Endodermal cell (in vitro differentiated cells): ENCODE results near the gene TBCEL. TPM values are rescaled to one million over a fixed set of nuclear protein-coding genes. Genes with fewer than 3 reads are reported as not detected.
"Not testable (repeated sequence)": the region's sequence is repeated elsewhere in the genome, so short reads cannot be mapped to it uniquely, and the experiment has no call there.

Experiments
- DNase-seq: peaks from one replicate; pipeline ENCODE4 v3.0.0-alpha.2; 2017
- H3K27ac ChIP-seq: 2 replicates; pipeline ENCODE4 v1.5.1; 2013; ENCODE audit warnings: mild to moderate bottlenecking, low read depth, low read length, moderate library complexity
- H3K27me3 ChIP-seq: 2 replicates; pipeline ENCODE4 v1.6.1; 2013; ENCODE audit warnings: mild to moderate bottlenecking, low read length, moderate library complexity; ENCODE audit not compliant: insufficient read depth, control insufficient read depth, poor library complexity, severe bottlenecking
- H3K36me3 ChIP-seq: 2 replicates; pipeline ENCODE4 v1.7.0; 2013; ENCODE audit warnings: mild to moderate bottlenecking, low read length, moderate library complexity; ENCODE audit not compliant: control insufficient read depth, insufficient read depth
- H3K4me1 ChIP-seq: one replicate; pipeline ENCODE4 v1.7.0; 2013; ENCODE audit warnings: low read length; ENCODE audit not compliant: control insufficient read depth, insufficient read depth
- H3K4me3 ChIP-seq: 2 replicates; pipeline ENCODE4 v1.5.1; 2013; ENCODE audit warnings: mild to moderate bottlenecking, low read length, moderate library complexity
- H3K9ac ChIP-seq: 2 replicates; pipeline ENCODE4 v1.6.1; 2013; ENCODE audit warnings: mild to moderate bottlenecking, low read length, moderate library complexity; ENCODE audit not compliant: poor library complexity, severe bottlenecking; ENCODE audit errors: extremely low read depth
- H3K9me3 ChIP-seq: 2 replicates; pipeline ENCODE4 v1.6.1; 2013; ENCODE audit warnings: mild to moderate bottlenecking, low read length, moderate library complexity; ENCODE audit not compliant: control insufficient read depth
- H3K27ac Mint-ChIP-seq: 2 replicates; pipeline ENCODE4 v1.8.0; 2020; ENCODE audit warnings: mixed read lengths
- H3K27me3 Mint-ChIP-seq: 2 replicates; pipeline ENCODE4 v1.8.0; 2021; ENCODE audit warnings: mild to moderate bottlenecking, mixed read lengths; ENCODE audit not compliant: insufficient read depth
- H3K36me3 Mint-ChIP-seq: 2 replicates; pipeline ENCODE4 v1.8.0; 2020; ENCODE audit warnings: low read depth, mixed read lengths
- H3K4me1 Mint-ChIP-seq: 2 replicates; pipeline ENCODE4 v1.8.0; 2020; ENCODE audit warnings: mixed read lengths
- H3K4me3 Mint-ChIP-seq: 2 replicates; pipeline ENCODE4 v1.8.0; 2020; ENCODE audit warnings: mild to moderate bottlenecking, moderate library complexity, mixed read lengths
- H3K9me3 Mint-ChIP-seq: 2 replicates; pipeline ENCODE4 v1.8.0; 2020; ENCODE audit warnings: mild to moderate bottlenecking, mixed read lengths
- WGBS, 2 experiments: methylation state at CpG; one replicate each; pipeline versions ENCODE4 v1.1.5 to v1.1.7; 2013; ENCODE audit warnings: missing lambda C conversion rate in 2 of 2, mixed read lengths in 1 of 2; ENCODE audit not compliant: insufficient coverage in 1 of 2, insufficient read length in 1 of 2; 5-methylcytosine and 5-hydroxymethylcytosine counted together
- total RNA-seq, 2 donors: library from RNA; stranded (reverse); fragmentation: NEBNext Ultra II Directional in 1 of 2; extraction: Animal tissue kit (Norgen Biotek cat#: 25700) in 1 of 2; gene quantifications; 2 replicates in 1 of 2; 3 replicates in 1 of 2; pipeline ENCODE4 v1.2.1, GENCODE V29; 2021
- TF ChIP-seq, protein P1 (sequence below): fragments of 200-600 bp; sonication (generic); conservative IDR thresholded peaks from 2 replicates; pipeline ENCODE4 v1.5.0; 2021; ENCODE audit warnings: antibody characterized with exemption, mild to moderate bottlenecking

Gene TBCEL
- total RNA-seq, 2 donors from 2014 or later = 23.5 to 26.1 TPM

DNA sequence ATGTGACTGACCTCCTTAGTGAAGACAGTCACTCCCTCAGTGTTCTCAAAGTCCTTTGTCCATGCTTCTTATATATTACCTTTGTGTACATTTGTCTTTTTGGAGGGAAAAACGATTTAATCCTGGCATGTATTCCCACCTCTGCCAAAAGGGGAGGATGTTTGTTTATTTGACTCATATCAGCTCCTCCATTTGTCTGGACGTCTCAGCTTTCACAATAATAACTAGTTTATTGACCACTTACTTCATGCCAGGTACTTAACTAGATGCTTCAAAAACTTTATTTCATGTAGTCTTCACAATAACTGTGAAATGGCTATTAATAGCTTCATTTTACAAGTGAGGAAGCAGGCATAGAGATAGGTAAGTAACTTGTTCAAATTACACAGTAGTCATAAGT lies 5.3 kb downstream of the TBCEL start:
- no peaks in the 10 kb centered on the region for H3K4me1 ChIP-seq
- H3K36me3 ChIP-seq = no peaks in the 10 kb centered on the region
- DNase-seq = no peak
- Mint-ChIP-seq H3K36me3 (peaks cover 4% of the 10 kb centered on the region), H3K27ac (no peak overlapping the region), H3K27me3 (no peaks in the 10 kb centered on the region), H3K4me3 (no peak overlapping the region), H3K4me1 (peaks cover 15% of the 10 kb centered on the region), H3K9me3 (no peaks in the 10 kb centered on the region)
- H3K27me3 ChIP-seq = no peaks in the 10 kb centered on the region
- WGBS, 2 experiments = 90% methylated on average over 2 of the region's 2 CpGs; no CpG with 5 or more reads in 1 of the 2 experiments
- no peak overlapping the region for H3K9ac ChIP-seq
- H3K4me3 ChIP-seq = no peak overlapping the region
- TF ChIP-seq, protein P1, sequence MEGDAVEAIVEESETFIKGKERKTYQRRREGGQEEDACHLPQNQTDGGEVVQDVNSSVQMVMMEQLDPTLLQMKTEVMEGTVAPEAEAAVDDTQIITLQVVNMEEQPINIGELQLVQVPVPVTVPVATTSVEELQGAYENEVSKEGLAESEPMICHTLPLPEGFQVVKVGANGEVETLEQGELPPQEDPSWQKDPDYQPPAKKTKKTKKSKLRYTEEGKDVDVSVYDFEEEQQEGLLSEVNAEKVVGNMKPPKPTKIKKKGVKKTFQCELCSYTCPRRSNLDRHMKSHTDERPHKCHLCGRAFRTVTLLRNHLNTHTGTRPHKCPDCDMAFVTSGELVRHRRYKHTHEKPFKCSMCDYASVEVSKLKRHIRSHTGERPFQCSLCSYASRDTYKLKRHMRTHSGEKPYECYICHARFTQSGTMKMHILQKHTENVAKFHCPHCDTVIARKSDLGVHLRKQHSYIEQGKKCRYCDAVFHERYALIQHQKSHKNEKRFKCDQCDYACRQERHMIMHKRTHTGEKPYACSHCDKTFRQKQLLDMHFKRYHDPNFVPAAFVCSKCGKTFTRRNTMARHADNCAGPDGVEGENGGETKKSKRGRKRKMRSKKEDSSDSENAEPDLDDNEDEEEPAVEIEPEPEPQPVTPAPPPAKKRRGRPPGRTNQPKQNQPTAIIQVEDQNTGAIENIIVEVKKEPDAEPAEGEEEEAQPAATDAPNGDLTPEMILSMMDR = no peak
- H3K27ac ChIP-seq = no peak overlapping the region
- no peaks in the 10 kb centered on the region for H3K9me3 ChIP-seq

DNA sequence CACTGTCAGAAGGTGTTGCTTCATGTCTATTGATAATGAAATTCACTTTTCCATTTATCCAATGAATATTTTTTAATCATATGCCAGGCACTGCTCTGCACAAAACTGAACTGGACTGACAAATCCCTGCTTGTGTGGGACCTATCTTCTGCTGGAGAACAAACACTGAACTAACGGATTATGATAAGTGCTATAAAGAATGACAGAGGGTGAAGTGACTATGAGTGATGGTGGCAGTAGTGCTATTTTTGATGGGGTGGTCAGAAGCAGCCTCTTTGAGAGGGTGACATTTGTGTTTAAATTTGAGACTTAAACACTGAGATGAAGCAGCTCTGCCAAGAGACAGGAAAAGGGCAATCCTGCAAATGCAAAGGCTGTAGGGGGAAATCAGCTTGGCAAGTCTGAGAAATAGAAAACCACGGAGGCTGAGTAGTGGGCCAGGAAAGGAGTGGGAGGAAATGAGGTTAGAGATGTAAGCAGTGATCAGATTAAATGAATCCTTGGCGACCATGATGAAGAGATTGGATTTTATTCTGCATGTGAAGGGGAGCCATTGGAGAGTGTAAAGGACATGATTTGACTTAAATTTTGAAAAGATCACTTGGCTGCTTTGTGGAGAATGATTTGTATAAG lies 6.0 kb downstream of the TBCEL start:
- no peaks in the 10 kb centered on the region for H3K9me3 ChIP-seq
- no peaks in the 10 kb centered on the region for H3K9me3 Mint-ChIP-seq
- H3K4me3 ChIP-seq = no peak overlapping the region
- no peaks in the 10 kb centered on the region for H3K4me1 ChIP-seq
- TF ChIP-seq, protein P1 = no peak
- no peak overlapping the region for H3K27ac ChIP-seq
- H3K4me3 Mint-ChIP-seq = no peak overlapping the region
- WGBS, 2 experiments = 94 to 98% methylated on average over 3 of the region's 3 CpGs
- no peak for DNase-seq
- H3K4me1 Mint-ChIP-seq = peaks cover 14% of the 10 kb centered on the region
- peaks cover 4% of the 10 kb centered on the region for H3K36me3 Mint-ChIP-seq
- no peak overlapping the region for H3K9ac ChIP-seq
- no peaks in the 10 kb centered on the region for H3K27me3 Mint-ChIP-seq
- no peak overlapping the region for H3K27ac Mint-ChIP-seq
- no peaks in the 10 kb centered on the region for H3K27me3 ChIP-seq
- H3K36me3 ChIP-seq = no peaks in the 10 kb centered on the region

DNA sequence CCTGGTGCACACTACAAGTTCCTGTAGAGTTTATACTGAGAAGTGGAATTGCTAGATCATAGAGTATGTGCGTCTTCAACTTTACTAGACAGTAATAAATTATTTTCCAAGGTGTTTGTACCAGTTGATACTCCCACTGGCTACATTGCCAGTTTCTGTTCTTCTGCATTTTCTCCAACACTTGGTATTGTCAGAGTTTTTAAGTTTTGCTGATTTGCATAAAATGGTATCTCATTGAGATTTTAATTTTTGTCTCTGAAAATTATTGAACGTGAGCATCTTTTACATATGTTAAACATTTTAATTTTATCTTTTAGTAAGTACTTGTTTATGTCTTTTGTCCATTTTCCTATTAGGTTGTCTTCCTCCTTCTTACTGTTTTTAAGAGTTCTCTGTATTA lies 7.3 kb downstream of the TBCEL start:
- peaks cover 4% of the 10 kb centered on the region for H3K36me3 Mint-ChIP-seq
- Histone ChIP-seq H3K4me1 (peaks cover 7% of the 10 kb centered on the region), H3K9me3 (no peaks in the 10 kb centered on the region), H3K27me3 (no peaks in the 10 kb centered on the region), H3K9ac (no peak overlapping the region), H3K36me3 (no peaks in the 10 kb centered on the region), H3K4me3 (no peak overlapping the region), H3K27ac (no peak overlapping the region)
- H3K4me3 Mint-ChIP-seq = no peak overlapping the region
- TF ChIP-seq, protein P1 = no peak
- no peaks in the 10 kb centered on the region for H3K27me3 Mint-ChIP-seq
- no peaks in the 10 kb centered on the region for H3K9me3 Mint-ChIP-seq
- no peak for DNase-seq
- WGBS, 2 experiments = 100% methylated on average over 1 of the region's 2 CpGs; no CpG with 5 or more reads in 1 of the 2 experiments
- H3K4me1 Mint-ChIP-seq = peaks cover 17% of the 10 kb centered on the region
- H3K27ac Mint-ChIP-seq = no peak overlapping the region

DNA sequence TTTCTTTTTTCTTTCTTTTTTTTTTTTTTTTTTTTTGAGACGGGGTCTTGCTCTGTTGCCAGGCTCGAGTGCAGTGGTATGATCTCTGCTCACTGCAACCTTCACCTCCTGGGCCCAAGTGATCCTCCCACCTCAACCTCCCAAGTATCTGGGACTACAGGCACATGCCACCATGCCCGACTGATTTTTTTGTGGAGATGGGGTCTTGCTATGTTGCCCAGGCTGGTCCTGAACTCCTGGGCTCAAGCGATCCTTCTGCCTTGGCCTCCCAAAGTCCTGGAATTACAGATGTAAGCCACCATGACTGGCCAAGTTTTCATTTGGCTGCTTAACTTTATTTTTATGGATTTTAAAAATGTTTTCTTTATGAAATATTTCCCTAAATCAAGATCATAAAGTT lies 7.7 kb downstream of the TBCEL start:
- H3K36me3 ChIP-seq, H3K9me3 Mint-ChIP-seq, H3K27ac Mint-ChIP-seq, H3K9me3 ChIP-seq, H3K4me3 ChIP-seq, H3K27me3 Mint-ChIP-seq, H3K9ac ChIP-seq, H3K36me3 Mint-ChIP-seq, DNase-seq, H3K27me3 ChIP-seq, H3K27ac ChIP-seq, H3K4me3 Mint-ChIP-seq: not testable (repeated sequence)
- H3K4me1 ChIP-seq = peaks cover 11% of the 10 kb centered on the region
- peaks cover 20% of the 10 kb centered on the region for H3K4me1 Mint-ChIP-seq
- WGBS, 2 experiments = 80 to 92% methylated on average over 2 to 4 of the region's 4 CpGs
